Mesenteric fat pad (tissue), 1 donor: Measurements from ENCODE around the gene POC1A. TPM values are rescaled to one million over a fixed set of nuclear protein-coding genes. Genes with fewer than 3 reads are reported as not detected.
"Not testable (repeated sequence)": the region's sequence is repeated elsewhere in the genome, so short reads cannot be mapped to it uniquely, and the experiment has no call there.

Experiments
- DNase-seq: peaks from one replicate; pipeline ENCODE4 v3.0.0-alpha.2; 2020; ENCODE audit warnings: low spot score
- total RNA-seq: library from RNA; stranded (reverse); fragmentation: NEBNext Ultra II Directional; extraction: Animal tissue kit (Norgen Biotek cat#: 25700); gene quantifications from one replicate; pipeline ENCODE4 v1.2.1, GENCODE V29; 2021
- donor health status: DM: yes; HTN: yes; CAD: no.

The POC1A gene
- total RNA-seq, 1 donor from 2014 or later, result 2.8 TPM

GRCh38 chr3:52153389-52154096 lies 680 bp downstream of the POC1A start:
- DNase-seq, result no peak

GRCh38 chr3:52151991-52152390 lies 2.2 kb downstream of the POC1A start:
- DNase-seq, result not testable (repeated sequence)

GRCh38 chr3:52150860-52151259 lies 3.4 kb downstream of the POC1A start:
- DNase-seq, result no peak

- no peak for DNase-seq
These were observed 3.9 kb downstream of the POC1A start for GRCh38 chr3:52150357-52150756.

- no peak for DNase-seq
These were observed 4.5 kb downstream of the POC1A start for GRCh38 chr3:52149726-52150125.

GRCh38 chr3:52149021-52149420 lies 5.2 kb downstream of the POC1A start:
- DNase-seq, result no peak

GRCh38 chr3:52147804-52148203 lies 6.4 kb downstream of the POC1A start:
- no peak for DNase-seq

GRCh38 chr3:52146811-52147210 lies 7.4 kb downstream of the POC1A start:
- DNase-seq, result no peak

GRCh38 chr3:52146189-52146588 lies 8.0 kb downstream of the POC1A start:
- no peak for DNase-seq

- no peak for DNase-seq
These were observed 8.5 kb downstream of the POC1A start for GRCh38 chr3:52145736-52146110.

- no peak for DNase-seq
These were observed 9.2 kb downstream of the POC1A start for GRCh38 chr3:52144796-52145735.

GRCh38 chr3:52144034-52144795 lies 10.0 kb downstream of the POC1A start:
- DNase-seq, result no peak

GRCh38 chr3:52143616-52144015 lies 10.6 kb downstream of the POC1A start:
- no peak for DNase-seq

GRCh38 chr3:52143156-52143555 lies 11.1 kb downstream of the POC1A start:
- no peak for DNase-seq

GRCh38 chr3:52141751-52142150 lies 12.5 kb downstream of the POC1A start:
- DNase-seq, result no peak

GRCh38 chr3:52140769-52141168 lies 13.5 kb downstream of the POC1A start:
- DNase-seq, result no peak

GRCh38 chr3:52140000-52140399 lies 14.2 kb downstream of the POC1A start:
- no peak for DNase-seq

- no peak for DNase-seq
These were observed 16.9 kb downstream of the POC1A start for GRCh38 chr3:52137311-52137710.

- DNase-seq, result no peak
These were observed 17.7 kb downstream of the POC1A start for GRCh38 chr3:52136513-52136912.

GRCh38 chr3:52135332-52135731 lies 18.9 kb downstream of the POC1A start:
- DNase-seq, result no peak

- no peak for DNase-seq
These were observed 19.5 kb downstream of the POC1A start for GRCh38 chr3:52134761-52135160.

GRCh38 chr3:52132930-52133329 lies 21.3 kb downstream of the POC1A start:
- DNase-seq, result no peak
